Measurements from ENCODE around the gene RASGEF1B. TPM values are rescaled to one million over a fixed set of nuclear protein-coding genes. Genes with fewer than 3 reads are reported as not detected.
"Not testable (repeated sequence)": the region's sequence is repeated elsewhere in the genome, so short reads cannot be mapped to it uniquely, and the experiment has no call there.

RASGEF1B gene
- total RNA-seq, 1 donor from 2014 or later = 0.77 TPM

DNA sequence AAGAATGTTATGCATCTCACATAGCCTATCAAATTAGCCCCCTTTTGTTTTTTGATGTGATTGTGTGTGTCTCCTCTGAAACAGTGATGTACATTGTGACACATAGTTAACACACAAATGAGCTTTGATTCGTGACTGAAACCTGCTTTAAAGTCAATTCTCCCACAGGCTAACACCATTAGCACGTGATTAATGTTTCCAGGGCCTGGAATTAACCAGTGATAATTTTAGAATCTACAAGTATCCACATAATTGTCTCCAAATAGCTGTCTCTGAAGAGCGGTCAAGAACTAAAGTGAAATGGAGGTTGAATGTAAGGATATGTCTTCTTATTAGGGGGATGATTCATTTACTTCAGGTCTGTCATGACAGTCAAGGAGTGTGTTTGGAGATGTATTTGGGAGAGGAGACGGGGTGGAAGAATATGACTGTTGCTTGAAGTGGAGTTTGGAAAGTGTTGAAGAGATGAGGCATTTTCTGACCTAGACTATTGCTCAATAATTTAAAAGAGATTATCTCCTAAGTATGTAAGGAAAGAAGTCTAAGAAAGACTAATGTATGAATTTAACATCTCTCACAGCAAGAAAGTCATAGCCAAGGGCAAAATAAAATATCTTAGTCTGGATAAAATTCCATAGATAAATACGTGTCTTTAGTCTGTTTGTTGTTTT lies 13.7 kb upstream of the RASGEF1B start:
- no peak for FAIRE-seq
- TF ChIP-seq EZH2 (IDR thresholded peaks at IDR 0.05; ENCODE audit: insufficient read depth, low read length) = no peak
- TF ChIP-seq, protein P1, sequence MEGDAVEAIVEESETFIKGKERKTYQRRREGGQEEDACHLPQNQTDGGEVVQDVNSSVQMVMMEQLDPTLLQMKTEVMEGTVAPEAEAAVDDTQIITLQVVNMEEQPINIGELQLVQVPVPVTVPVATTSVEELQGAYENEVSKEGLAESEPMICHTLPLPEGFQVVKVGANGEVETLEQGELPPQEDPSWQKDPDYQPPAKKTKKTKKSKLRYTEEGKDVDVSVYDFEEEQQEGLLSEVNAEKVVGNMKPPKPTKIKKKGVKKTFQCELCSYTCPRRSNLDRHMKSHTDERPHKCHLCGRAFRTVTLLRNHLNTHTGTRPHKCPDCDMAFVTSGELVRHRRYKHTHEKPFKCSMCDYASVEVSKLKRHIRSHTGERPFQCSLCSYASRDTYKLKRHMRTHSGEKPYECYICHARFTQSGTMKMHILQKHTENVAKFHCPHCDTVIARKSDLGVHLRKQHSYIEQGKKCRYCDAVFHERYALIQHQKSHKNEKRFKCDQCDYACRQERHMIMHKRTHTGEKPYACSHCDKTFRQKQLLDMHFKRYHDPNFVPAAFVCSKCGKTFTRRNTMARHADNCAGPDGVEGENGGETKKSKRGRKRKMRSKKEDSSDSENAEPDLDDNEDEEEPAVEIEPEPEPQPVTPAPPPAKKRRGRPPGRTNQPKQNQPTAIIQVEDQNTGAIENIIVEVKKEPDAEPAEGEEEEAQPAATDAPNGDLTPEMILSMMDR (IDR thresholded peaks at IDR 0.05; ENCODE audit: insufficient read depth, low read depth, low read length) = no peak

DNA sequence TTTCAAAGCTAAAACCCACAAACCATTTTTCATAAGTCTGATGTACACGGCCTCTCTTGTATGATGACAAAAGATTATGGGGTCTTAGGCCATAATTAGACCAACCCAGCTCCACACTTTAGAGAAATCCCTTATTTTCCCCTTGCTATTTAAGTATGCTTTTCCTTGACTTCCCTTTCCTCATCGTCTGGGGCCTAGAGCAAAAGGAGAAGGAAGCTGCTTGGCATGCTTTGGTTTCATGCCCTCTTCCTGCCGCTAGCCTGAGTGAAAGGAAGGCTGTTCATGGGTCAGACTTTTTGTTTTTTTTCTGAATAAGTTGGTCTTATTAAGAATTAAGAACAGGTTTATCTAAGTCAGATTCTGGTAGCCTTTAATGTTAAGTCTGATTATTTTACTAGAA lies 10.6 kb upstream of the RASGEF1B start:
- no peak overlapping the region for H2AFZ ChIP-seq (ENCODE audit: low read depth, low read length)
- no peaks in the 10 kb centered on the region for H4K20me1 ChIP-seq (ENCODE audit: insufficient read depth, low read length)
- no peaks in the 10 kb centered on the region for H3K79me2 ChIP-seq (ENCODE audit: insufficient read depth, low read length)
- no peaks in the 10 kb centered on the region for H3K9me3 ChIP-seq (ENCODE audit: insufficient read depth, low read depth, low read length)
- H3K27ac ChIP-seq (ENCODE audit: low read depth, low read length) = no peak overlapping the region
- H3K4me1 ChIP-seq (ENCODE audit: insufficient read depth, low read length) = no peaks in the 10 kb centered on the region
- TF ChIP-seq, protein P1 (IDR thresholded peaks at IDR 0.05; ENCODE audit: insufficient read depth, low read depth, low read length) = no peak
- TF ChIP-seq EZH2 (IDR thresholded peaks at IDR 0.05; ENCODE audit: insufficient read depth, low read length) = no peak
- no peak overlapping the region for H3K4me2 ChIP-seq (ENCODE audit: low read length)
- no peaks in the 10 kb centered on the region for H3K27me3 Mint-ChIP-seq (ENCODE audit: low read depth, unreplicated experiment)
- no peaks in the 10 kb centered on the region for H3K27me3 ChIP-seq (ENCODE audit: insufficient read depth, low read length)
- no peaks in the 10 kb centered on the region for H3K36me3 ChIP-seq (ENCODE audit: insufficient read depth, low read length)
- H3K4me3 Mint-ChIP-seq (ENCODE audit: unreplicated experiment) = no peak overlapping the region
- no peak overlapping the region for H3K4me3 ChIP-seq (ENCODE audit: insufficient read depth, low read depth, low read length)
- FAIRE-seq = no peak
- no peak for DNase-seq (ENCODE audit: low read depth)
- peaks cover 4% of the 10 kb centered on the region for H3K9me3 Mint-ChIP-seq (ENCODE audit: unreplicated experiment)
- H3K36me3 Mint-ChIP-seq (ENCODE audit: low read depth, unreplicated experiment) = no peaks in the 10 kb centered on the region
- no peak overlapping the region for H3K27ac Mint-ChIP-seq (ENCODE audit: unreplicated experiment)
- no peak overlapping the region for H3K9ac ChIP-seq (ENCODE audit: low read length)
- H3K4me1 Mint-ChIP-seq (ENCODE audit: low read depth, unreplicated experiment) = no peaks in the 10 kb centered on the region

More for the DNA sequence above, 13.7 kb upstream of the RASGEF1B start:
- no peaks in the 10 kb centered on the region for H3K79me2 ChIP-seq (ENCODE audit: insufficient read depth, low read length)
- no peak overlapping the region for H3K4me2 ChIP-seq (ENCODE audit: low read length)
- DNase-seq (ENCODE audit: low read depth) = no peak
- no peaks in the 10 kb centered on the region for H3K4me1 Mint-ChIP-seq (ENCODE audit: low read depth, unreplicated experiment)
- no peaks in the 10 kb centered on the region for H4K20me1 ChIP-seq (ENCODE audit: insufficient read depth, low read length)
- H2AFZ ChIP-seq (ENCODE audit: low read depth, low read length) = no peak overlapping the region
- peaks cover 4% of the 10 kb centered on the region for H3K9me3 Mint-ChIP-seq (ENCODE audit: unreplicated experiment)
- no peak overlapping the region for H3K9ac ChIP-seq (ENCODE audit: low read length)
- H3K27me3 Mint-ChIP-seq (ENCODE audit: low read depth, unreplicated experiment) = no peaks in the 10 kb centered on the region
- no peaks in the 10 kb centered on the region for H3K27me3 ChIP-seq (ENCODE audit: insufficient read depth, low read length)
- no peaks in the 10 kb centered on the region for H3K9me3 ChIP-seq (ENCODE audit: insufficient read depth, low read depth, low read length)
- H3K4me3 ChIP-seq (ENCODE audit: insufficient read depth, low read depth, low read length) = no peak overlapping the region
- H3K27ac ChIP-seq (ENCODE audit: low read depth, low read length) = no peak overlapping the region
- H3K4me1 ChIP-seq (ENCODE audit: insufficient read depth, low read length) = no peaks in the 10 kb centered on the region
- H3K27ac Mint-ChIP-seq (ENCODE audit: unreplicated experiment) = no peak overlapping the region
- no peak overlapping the region for H3K4me3 Mint-ChIP-seq (ENCODE audit: unreplicated experiment)
- no peaks in the 10 kb centered on the region for H3K36me3 Mint-ChIP-seq (ENCODE audit: low read depth, unreplicated experiment)
- no peaks in the 10 kb centered on the region for H3K36me3 ChIP-seq (ENCODE audit: insufficient read depth, low read length)

DNA sequence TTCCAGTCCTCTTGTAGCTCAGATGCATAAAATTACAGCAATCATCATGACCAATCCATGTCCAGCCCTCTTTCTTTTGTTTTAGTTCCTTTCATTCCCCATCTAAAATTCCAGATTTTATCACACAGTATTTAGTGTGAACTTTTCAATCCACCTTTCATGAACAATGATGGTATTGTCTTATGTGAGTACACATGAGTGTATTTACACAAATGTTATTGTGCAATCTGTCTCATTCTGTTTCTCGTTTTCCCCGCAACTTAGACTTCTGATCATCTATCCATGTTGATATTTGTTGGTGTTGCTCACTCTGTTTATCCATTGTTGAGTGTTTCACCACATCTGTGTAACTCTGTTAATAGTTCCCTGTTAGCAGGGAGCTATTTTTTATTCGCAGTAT lies 9.4 kb upstream of the RASGEF1B start:
- Histone ChIP-seq H3K9ac (ENCODE audit: low read length) (no peak overlapping the region), H3K4me3 (ENCODE audit: insufficient read depth, low read depth, low read length) (no peak overlapping the region), H4K20me1 (ENCODE audit: insufficient read depth, low read length) (no peaks in the 10 kb centered on the region), H3K27me3 (ENCODE audit: insufficient read depth, low read length) (no peaks in the 10 kb centered on the region), H2AFZ (ENCODE audit: low read depth, low read length) (no peak overlapping the region), H3K4me2 (ENCODE audit: low read length) (no peak overlapping the region), H3K9me3 (ENCODE audit: insufficient read depth, low read depth, low read length) (no peaks in the 10 kb centered on the region), H3K4me1 (ENCODE audit: insufficient read depth, low read length) (no peaks in the 10 kb centered on the region), H3K27ac (ENCODE audit: low read depth, low read length) (no peak overlapping the region), H3K79me2 (ENCODE audit: insufficient read depth, low read length) (no peaks in the 10 kb centered on the region), H3K36me3 (ENCODE audit: insufficient read depth, low read length) (no peaks in the 10 kb centered on the region)
- no peak overlapping the region for H3K4me3 Mint-ChIP-seq (ENCODE audit: unreplicated experiment)
- H3K27ac Mint-ChIP-seq (ENCODE audit: unreplicated experiment) = no peak overlapping the region
- H3K36me3 Mint-ChIP-seq (ENCODE audit: low read depth, unreplicated experiment) = no peaks in the 10 kb centered on the region
- peaks cover 4% of the 10 kb centered on the region for H3K9me3 Mint-ChIP-seq (ENCODE audit: unreplicated experiment)
- DNase-seq (ENCODE audit: low read depth) (no peak), FAIRE-seq (no peak)
- peaks cover 3% of the 10 kb centered on the region for H3K27me3 Mint-ChIP-seq (ENCODE audit: low read depth, unreplicated experiment)
- no peaks in the 10 kb centered on the region for H3K4me1 Mint-ChIP-seq (ENCODE audit: low read depth, unreplicated experiment)
- TF ChIP-seq, protein P1 (IDR thresholded peaks at IDR 0.05; ENCODE audit: insufficient read depth, low read depth, low read length) = no peak
- no peak for TF ChIP-seq EZH2 (IDR thresholded peaks at IDR 0.05; ENCODE audit: insufficient read depth, low read length)

DNA sequence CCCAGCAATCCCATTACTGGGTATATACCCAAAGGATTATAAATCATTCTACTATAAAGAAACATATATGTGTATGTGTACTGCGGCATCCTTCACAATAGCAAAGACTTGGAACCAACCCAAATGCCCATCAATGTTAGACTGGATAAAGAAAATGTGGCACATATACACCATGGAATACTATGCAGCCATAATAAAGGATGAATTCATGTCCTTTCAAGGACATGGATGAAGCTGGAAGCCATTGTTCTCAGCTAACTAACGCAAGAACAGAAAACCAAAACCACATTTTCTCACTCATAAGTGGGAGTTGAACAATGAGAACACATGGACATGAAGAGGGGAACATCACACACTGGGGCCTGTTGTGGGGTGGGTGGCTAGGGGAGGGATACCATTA lies 7.9 kb upstream of the RASGEF1B start:
- H2AFZ ChIP-seq (ENCODE audit: low read depth, low read length); H3K79me2 ChIP-seq (ENCODE audit: insufficient read depth, low read length); H3K4me2 ChIP-seq (ENCODE audit: low read length); H3K9me3 ChIP-seq (ENCODE audit: insufficient read depth, low read depth, low read length); H4K20me1 ChIP-seq (ENCODE audit: insufficient read depth, low read length); H3K4me1 ChIP-seq (ENCODE audit: insufficient read depth, low read length); FAIRE-seq; H3K9me3 Mint-ChIP-seq (ENCODE audit: unreplicated experiment); H3K36me3 Mint-ChIP-seq (ENCODE audit: low read depth, unreplicated experiment); H3K27me3 ChIP-seq (ENCODE audit: insufficient read depth, low read length); H3K4me3 ChIP-seq (ENCODE audit: insufficient read depth, low read depth, low read length); H3K27ac Mint-ChIP-seq (ENCODE audit: unreplicated experiment); DNase-seq (ENCODE audit: low read depth); H3K27ac ChIP-seq (ENCODE audit: low read depth, low read length); H3K36me3 ChIP-seq (ENCODE audit: insufficient read depth, low read length); H3K9ac ChIP-seq (ENCODE audit: low read length); H3K4me1 Mint-ChIP-seq (ENCODE audit: low read depth, unreplicated experiment); H3K27me3 Mint-ChIP-seq (ENCODE audit: low read depth, unreplicated experiment); H3K4me3 Mint-ChIP-seq (ENCODE audit: unreplicated experiment): not testable (repeated sequence)
